Cerebellar cortex (tissue), 1 donor: ENCODE measurements around the gene ELAC1.

Experiments
- DNase-seq: peaks from one replicate; pipeline ENCODE4 v3.0.0-alpha.2; 2015; ENCODE audit warnings: low spot score

The ELAC1 gene

DNA sequence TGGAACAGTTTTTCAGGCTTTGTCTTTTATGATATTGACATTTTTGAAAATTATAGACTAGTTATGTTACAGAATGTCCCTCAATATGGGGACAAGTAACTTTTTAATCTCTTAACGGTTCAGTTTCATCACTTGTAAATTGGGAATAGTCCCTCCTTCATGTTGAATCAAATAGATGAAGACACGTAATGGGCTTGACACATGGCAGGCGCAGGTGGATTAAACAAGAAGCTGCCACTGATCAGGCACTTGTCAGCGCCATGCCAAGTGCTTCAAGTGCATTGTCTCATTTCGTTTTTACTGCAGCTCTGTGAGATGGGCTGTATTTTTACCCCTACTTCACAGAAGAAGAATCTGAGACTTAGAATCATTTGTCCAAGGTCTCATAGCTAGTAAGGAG, 52.7 kb downstream of the ELAC1 start:
- DNase-seq, result peak; percentile 76

DNA sequence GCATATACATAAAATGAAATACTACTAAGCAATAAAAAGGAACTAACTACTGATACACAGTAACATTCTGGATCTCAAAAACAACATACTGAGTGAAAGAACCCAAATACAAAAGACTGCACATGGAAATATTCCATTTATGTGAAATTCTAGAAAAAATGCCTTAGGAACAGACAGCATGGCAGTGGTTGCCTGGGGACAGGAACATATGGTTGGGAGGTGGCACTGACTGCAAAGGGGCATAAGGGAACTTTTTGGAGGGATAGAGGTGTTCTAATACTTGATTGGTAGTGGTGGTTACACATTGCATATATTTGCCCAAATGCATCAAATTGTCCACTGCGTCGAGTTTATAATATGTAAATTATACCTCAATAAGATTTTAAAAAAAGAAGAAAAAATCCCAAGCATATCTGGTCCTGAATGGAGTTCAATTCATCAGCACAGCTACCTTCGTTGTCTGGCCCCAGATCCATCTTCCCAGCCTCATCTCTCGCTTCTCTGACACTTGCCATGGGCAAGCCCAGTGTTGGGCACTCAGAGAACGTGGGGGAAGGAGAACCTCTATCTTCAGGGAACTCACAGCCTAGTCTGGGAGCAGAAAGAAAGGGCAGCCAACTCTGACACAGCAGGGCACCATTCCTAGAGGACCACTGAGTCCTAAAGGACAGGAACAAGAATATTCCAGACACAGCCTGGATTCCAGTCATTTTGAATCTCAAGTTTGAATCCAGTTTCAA, 53.6 kb downstream of the ELAC1 start:
- peak; percentile 60 for DNase-seq

DNA sequence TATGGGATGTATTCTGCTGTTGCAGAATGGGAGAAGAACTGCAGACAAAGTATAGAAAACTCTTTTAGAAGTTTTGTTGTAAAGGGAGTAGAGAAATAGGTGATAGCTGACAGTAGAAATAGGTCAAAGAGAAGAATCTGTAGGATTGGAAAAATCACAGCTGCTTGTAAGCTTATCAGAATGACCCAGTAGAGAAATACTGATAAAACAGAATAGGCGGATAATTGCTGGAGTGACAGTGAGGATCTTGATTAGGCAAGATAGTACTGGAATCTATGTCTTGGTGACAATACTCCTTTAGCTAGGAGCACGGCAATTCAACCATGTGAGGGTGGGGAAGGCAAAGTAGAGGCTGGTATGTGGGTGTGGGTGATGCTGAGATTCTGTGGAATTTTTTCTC, 57.7 kb downstream of the ELAC1 start:
- no peak for DNase-seq

DNA sequence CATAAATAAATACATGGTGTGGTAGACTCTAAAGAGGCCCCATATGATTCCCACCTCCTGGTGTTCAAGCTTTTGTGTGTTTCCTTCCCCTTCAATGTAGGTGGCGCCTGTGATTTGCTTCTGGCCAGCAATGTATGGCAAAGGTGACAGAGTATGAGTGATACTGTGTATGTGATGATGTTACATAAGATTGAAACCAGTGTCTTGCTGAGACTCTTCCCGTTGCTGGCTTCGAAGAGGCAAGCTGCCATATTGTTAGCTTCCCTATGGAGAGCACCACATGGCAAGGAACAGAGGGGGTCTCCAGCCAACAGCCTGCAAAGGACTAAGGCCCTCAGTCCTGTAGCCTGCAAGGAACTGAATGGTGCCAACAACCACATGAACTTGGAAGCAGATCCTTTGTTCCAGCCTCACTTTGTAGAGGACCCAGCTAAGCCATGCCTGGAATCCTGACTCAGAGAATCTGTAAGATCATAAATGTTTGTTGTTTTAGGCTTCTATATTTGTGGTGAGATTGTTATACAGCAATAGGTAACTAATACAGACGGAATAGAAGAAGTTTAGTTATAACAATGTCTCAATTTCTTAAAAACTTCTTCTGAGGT, 60.5 kb downstream of the ELAC1 start:
- peak; percentile 97 for DNase-seq

DNA sequence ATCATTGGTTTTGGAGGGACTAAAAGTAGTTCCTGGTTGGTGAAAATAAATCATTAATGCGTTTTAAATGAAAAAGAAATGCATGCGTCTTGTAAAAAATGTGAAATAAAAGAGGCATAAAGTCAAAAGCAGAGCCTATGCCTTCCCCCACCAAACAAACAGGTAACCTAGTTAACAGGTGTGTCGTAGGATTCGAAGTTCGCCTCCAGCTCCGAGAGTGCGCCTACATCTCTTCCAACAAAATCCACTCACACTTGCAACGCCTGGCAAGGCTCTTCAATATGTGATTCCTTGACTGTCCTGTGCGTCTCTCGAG, 61.5 kb downstream of the ELAC1 start:
- peak; percentile 66 for DNase-seq

DNA sequence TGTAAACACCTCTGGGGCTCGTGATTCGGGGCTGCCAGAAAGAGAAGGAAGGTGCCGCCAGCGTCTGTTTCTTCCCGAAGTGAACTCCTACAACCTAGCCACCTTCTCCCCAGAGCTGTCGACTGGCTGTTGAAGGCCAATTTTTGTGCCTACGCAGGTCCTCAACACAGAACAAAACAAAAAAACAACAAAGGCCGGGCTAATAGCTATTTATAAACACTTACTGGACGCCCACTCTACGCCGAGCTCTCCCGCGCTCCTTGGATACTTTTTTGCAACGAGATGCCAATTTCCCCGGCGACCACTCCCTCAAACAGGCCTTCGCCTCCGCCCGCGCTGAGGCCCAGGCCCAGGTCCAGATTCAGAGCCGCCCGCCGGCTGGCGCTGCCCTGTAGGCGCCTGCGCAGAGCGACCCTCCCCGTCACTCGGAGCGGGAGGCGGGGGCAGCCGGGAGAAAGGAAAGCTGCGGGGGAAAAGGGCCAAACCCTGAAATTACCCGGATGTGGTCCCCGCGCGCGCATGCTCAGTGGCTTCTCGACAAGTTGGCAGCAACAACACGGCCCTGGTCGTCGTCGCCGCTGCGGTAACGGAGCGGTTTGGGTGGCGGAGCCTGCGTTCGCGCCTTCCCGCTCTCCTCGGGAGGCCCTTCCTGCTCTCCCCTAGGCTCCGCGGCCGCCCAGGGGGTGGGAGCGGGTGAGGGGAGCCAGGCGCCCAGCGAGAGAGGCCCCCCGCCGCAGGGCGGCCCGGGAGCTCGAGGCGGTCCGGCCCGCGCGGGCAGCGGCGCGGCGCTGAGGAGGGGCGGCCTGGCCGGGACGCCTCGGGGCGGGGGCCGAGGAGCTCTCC, 62.1 kb downstream of the ELAC1 start, which contains the start of gene SMAD4:
Gene SMAD4, plus strand, starts transcription at position 520 of the 843 bp plus-strand sequence. CDS start 16,834 bp downstream, outside the sequence.
- DNase-seq, result peak; percentile 93

DNA sequence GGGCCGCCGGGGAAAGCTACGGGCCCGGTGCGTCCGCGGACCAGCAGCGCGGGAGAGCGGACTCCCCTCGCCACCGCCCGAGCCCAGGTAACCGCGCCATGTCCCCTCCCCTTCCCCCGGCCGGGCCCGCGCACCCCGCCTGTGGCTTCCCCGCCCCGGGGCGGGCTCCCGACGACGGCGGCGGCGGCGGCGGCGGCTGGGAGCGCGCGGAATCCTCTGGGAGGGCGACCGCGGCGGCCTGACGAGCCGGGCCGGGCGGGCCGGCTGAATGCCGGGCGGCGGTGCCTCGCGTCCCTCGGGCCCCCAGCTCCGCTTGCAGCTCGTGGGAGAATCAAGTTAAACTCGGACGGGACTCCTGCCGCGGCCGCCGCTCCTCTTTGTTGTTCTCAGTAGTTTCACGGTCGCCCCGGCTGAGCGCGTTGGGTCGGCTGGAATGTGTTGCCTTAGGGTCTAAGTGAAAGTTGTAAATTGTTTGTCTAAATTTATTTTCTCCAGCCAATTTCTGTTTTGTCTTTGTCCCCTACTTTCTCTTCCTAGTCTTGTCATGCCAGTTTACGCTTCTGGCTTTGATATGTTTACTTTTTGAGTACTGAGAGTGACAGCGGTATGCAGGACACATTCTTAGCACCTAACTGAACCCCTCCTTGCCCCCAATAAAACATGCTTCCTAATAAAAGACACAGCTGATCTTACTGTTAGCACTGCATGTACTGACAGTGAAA, 62.9 kb downstream of the ELAC1 start:
- peak; percentile 47 for DNase-seq

DNA sequence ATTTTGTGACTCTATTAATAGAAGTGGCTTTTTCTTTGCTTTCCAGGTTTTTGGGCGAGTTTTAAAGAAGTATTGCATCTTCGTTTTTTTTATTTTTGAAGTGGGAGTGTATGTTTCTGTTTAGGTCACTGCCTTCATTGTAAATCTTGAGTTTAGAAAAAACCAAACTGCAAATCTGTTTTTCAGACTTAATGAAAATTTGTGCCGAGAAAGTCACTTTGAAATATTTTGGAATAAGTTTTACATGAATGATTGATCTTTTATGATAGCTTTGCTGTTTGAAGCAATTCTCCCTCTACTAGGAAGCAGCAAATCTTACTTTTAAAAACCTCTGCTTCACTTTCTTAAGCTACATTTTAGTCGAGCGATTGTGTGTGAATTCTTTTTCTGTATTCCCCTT, 64.4 kb downstream of the ELAC1 start:
- no peak for DNase-seq

DNA sequence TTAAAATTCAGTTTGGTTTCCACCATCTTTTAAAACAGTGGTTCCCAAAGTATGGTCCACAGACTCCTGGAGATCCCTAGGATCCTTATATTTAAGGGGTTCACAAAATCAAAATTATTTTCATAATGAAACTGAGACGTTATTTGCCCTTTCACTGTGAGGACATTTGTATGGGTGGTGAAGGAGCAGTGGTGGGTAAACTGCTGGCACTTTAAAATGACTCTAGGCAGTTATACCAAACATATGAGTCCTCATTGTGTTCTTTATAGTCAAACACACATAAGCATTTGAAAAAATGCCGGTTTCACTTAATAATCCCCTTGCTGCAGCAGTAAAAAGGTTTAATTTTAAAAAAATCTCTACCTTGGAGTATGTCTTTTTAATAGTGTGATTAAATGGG, 69.4 kb downstream of the ELAC1 start:
- no peak for DNase-seq
